KG1 (cell line): ENCODE results near the gene HOXB3.

Source experiments
- DNase-seq: peaks from one replicate; lab custom pipeline; 2025; lab: John Stamatoyannopoulos, UW

HOXB3 gene

DNA sequence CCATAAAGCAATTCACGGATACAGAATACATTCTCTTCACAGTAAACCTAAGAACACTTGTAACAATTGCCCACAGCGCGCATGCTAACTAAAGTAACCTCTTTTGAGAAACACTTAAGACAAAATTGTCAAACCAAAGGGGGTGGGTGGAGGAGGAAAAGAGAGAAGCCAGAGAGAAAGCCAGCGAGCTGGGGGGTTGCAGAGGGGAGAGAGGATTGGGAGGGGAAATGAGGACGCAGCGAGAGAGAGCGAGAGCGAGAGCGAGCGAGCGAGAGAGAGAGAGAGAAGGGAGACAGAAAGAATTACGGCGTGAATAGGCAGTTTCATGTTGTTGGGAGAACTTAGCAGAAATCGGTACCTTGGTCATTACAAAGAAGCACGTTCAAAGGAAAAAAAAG, 22.4 kb upstream of the HOXB3 start:
- DNase-seq = no peak

DNA sequence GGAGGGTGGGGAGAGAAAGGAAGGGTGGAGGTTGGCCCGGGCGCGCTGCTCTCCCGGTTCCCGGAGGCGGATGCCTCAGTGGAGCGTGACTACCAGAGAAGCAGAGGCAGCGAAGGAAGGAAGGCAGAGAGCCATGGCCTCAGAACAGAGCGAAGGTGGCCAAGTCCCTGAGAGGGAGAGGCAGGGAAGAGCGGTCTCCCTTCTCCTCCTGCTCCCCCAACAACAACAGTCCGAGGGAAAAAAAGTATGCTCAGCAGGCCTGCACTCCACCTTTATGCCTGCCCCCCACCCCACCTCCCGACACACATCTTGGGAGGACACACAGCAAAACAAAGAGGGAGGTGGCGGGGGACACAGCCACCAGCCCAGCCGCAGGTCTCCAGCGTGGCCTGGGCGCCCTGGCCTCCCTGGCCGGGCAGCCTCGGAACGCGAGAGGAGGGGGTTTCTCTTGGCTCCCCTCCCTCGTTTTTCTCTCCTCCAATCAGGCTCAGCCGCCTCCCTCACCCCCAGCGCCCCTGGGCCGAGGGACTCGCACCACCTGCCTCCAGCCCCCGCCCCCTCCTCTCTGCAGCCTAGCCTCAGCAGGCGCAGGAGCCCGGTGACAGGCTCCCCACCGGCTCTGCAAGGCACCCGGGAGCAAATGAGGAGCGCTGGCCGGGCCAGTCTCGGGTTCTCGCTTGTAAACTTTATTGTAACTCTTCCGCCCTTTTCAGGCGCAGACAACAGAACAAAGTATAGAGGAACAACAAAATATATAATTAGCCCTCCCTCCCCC, 21.8 kb upstream of the HOXB3 start:
- DNase-seq = no peak

GRCh38 chr17:48611213-48611612, 21.2 kb upstream of the HOXB3 start:
- DNase-seq = no peak

DNA sequence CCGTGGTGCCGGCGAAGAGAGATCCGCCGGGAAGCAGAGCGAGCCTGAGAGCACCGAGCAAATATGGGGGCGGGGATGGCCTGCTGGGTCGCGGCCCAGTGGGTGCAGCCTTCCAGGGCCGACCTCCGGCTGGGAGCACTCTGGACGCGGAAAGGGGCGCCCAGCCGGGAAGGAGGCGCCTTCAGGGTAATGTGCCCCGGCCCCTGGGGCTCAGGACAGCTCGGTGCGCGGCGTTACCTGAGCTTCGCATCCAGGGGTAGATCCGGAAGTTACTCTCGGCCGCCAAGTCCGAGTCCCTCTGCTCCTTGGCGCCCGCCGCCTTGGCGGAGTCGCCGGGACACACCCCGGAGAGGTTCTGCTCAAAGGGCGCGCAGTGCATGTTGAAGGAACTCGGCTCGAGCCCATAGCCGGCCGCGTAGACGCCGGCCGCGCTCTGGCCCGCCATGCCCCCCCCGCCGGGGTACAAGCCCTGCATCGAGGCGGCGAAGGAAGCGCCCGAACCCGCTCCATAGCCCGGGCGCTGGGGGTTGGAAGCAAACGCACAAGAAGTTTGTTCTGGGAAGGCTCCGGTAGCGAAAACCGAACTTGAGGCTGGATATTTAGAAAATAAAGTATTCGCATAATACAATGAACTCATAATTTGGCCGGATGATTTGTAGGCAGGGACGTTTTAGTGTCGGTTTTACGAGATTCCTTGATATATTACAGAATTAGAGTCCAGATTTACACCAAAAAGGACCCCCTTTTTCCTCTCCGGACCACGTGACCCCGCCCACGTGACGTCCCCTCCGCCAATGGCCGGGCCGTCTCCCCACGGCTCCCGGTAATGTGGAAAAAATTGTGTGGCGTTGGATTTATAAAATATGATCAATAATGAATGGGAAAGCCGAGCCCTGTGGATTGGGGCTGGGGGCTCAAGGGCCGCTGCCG, 20.5 kb upstream of the HOXB3 start, which contains the start of gene HOXB7:
HOXB7 (minus strand) TSS at position 736 of the 930 bp plus-strand sequence; CDS start at position 637, 99 bp downstream.
- no peak for DNase-seq

DNA sequence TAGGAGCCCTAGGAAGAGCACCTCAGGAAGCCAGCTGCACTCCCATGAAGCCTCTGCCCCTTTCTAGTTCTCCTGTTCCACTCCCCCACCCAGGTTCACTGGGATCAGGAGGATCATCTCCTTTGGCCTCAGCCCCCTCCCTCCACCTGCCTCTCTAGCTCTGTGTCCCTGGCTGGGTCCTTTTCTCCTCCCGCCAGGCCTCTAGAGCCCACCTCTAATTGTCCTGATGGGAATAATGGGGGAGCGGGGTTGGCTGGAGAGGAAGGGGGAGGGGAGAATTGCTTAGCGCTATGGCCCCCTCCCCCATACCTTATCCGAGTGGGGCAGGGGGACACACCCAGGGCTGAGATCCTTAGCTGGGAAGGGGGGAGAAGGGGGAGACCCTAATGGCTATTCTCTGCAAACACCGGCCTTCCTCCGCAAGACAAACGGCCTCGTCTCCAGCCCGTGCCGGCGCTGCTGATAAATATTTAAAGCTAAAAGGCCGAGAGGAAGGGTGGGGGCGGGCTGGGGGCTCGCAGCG, 19.8 kb upstream of the HOXB3 start:
- no peak for DNase-seq

- DNase-seq = no peak
Observed at GRCh38 chr17:48609033-48609432, 19.0 kb upstream of the HOXB3 start.

GRCh38 chr17:48608494-48608834, 18.4 kb upstream of the HOXB3 start:
- DNase-seq = no peak

- DNase-seq = no peak
Observed at GRCh38 chr17:48606892-48607614, 17.0 kb upstream of the HOXB3 start.

DNA sequence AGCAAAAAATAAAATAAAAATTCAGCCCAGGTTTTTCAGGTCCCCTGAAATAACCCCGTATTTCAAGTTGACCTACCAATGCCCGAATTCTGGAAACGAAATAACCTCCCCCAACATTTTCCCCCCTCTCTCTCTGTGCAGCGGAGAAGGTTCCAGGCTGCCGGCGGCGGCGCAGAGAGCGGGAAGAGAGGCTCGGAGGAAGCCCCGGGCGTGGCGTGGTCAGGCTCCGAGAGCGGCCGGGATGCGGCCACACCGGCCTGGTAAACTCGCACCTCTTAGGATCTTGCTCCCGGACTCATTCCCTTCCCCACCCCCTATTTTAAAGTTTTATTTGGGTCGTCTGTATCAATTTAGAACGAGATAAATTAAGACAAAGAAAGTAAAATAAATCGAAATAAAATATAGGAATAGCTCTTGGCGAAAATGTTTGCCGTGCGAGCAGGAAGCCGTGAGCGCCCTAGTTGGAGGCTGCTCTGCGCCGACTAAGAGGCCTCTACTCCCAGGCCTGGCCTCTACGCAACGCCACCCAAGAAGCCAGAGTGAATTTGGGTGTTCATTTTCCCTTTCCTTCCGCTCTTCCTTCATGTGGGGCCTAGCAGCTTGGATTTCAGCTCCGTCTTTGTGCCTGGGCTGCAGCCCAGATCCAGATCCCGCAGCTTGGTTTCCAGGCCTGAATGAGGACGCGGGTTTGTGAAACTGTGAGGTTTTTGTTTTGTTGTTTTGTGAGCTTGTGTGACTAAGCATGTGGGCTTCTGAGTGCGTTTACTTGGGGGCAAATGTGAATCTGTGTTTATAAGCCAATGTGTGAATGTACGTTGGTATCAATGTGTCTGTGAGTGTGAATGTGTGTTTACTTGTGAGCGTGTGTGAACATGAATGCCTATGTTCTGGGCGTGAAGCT, 16.2 kb upstream of the HOXB3 start:
- no peak for DNase-seq

DNA sequence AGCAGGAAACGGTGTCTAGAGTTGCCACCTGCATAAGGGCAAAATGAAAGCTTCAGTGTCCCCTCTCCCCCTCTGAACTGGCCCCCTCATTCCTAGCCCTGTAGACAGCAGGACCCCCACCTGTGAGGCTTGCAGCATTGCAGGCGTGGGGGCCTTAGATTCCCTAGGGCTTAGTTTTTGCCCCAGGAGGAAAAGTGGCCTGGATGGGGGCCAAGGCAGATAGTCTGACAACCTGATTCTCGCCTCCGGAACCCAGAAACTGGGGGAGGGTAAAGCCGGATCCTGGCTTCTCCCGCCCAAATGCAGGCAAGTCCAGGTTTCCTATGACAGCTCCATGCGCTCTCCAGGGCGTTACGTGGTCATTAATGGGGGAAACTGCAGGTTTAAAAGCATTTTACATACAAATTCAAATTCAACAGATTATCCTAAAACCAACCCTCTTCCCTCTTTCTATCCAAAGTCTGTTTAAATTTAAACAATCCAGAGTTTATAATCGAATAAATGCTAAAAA, 15.4 kb upstream of the HOXB3 start:
- DNase-seq = no peak

- DNase-seq = no peak
Observed at GRCh38 chr17:48604770-48605329, 14.8 kb upstream of the HOXB3 start, which contains the start of gene HOXB6. TSS of gene HOXB6 (minus strand) at chr17:48604986. CDS start at chr17:48598150, 6,836 bp downstream.

DNA sequence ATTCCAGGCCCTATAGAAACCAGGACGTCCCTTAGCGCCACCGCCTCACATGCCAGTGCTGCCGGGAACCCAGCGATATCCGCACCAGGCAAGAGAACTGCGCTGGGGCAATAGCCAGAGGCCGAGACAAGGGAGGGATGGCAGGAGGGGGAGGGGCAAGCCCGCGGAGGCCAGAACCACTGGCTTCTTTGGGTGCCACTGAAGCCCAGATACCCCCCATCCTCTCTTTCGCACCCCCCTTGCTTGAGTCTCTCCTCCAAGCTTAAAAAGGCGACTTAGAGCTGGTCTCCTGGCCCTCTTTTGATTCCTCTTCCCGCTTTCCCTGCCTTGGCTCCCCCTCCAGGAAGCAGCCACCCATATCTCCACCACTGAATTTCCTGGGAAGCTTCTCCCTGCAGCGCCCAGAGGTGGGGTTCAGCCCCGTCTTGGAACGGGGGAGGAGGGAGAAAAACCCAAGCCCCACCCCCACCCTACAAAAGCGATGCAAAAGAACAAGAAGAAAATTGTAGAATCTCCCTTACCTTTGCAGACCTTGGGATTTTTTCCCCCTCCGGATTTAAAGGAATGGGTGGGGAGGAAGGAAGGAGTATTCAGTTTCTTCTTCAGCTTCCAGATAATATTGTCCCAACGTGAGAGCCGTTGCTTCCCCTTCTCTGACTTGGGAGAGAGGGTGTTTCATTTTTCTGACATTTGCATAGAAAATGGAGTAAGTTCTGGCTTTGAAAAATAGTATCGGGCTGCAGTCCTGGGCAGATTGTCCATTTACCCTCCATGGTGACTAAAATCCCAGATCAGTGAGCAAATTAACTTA, 14.1 kb upstream of the HOXB3 start:
- no peak for DNase-seq

DNA sequence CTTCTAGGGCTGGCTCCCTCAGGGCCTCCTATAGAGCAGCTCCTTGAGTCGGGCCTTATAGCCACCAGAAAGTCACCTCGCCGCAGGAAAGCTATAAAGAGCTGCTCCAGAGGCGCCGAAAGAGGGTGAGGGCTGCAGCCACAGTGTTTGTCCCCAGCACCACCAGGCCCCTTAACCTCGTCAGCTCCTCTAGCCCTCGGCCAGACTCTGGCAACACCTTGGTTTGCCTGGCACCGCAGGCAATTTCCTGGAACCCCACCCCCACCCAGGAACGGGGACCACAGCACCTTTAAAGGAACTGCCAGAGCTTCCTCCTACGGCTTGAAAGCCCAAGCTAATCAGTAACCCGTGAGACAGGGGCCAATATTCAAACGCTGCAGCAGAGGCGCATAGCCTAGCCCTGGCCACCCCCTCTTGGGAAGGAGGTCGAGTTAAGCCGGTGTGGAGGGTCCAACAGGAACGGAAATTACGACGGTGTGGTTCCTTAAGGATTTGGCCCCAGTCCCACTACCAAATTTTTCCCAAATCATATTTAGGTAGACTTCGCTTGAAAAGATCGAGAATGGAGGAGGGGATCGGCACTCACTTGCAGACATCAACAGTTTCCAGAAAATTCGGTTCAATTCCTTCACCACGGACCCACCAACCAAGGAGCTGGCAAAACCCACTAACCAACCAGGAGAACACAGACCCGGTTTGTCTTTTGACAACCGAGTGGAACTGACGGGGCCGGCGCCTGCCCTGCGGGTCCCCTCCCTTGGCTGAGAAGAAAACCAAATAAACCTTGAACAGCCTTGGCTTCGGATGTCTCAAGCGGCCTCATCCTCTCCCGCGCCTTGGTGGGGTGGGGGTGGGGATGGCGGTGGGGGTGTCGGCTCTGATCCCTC, 11.7 kb upstream of the HOXB3 start:
- DNase-seq = no peak

DNA sequence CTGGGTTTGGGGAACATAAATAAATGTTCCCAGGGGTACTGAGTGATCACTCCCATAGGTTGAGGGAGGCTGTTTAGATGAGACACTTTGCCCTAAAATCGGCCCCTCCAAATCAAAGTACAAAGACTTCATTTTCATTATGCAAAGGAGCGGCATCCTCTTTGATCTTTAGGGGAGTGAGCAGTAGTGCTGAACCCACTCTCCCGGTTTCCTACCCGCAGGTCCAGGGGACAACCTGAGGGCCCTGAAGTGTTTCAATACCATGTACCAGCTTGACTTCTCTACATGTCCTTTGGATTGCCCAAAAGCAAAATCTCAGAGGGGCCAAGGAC, 11.1 kb upstream of the HOXB3 start:
- DNase-seq = no peak

DNA sequence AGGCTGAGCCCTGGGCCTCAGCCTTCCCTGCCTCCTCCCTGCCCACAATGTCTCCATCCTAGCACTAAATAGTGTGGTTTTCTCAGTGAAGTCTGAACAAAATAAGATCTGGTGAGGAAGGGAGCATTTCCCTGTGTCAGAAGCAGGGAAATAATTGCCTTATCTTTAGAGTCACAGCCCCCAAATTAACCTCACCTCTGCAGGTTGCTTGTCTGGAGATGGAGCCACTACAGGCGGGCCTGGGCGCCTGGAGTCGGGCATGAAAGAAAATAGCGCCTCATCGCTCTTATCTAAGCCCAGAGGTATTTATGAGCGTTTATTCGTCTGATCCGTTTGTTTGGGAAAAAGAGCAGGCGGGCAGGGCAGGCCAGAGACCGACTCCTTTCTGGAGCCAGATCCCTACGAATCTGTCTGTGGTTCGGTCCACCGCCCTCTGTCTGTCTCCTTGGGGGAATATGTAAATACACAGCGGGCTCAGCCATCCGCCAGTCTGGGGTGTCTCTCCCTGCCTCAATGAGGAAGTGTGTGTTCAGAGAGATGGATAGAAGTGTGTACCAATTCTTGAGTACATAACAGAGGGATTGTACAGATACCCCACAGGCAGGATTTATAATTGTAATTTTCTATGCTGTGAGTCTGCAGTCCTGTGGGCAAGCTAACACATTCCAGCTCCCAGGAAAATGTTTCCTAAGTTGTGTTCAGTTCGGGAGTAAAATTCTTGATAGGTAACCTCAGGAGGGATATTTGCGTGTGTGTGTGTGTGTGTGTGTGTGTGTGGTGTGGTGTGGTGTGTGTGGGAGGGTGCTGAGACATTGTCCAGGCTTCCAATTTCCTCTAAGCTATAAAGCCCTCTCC, 10.4 kb upstream of the HOXB3 start:
- no peak for DNase-seq

GRCh38 chr17:48599354-48599753, 9.3 kb upstream of the HOXB3 start:
- DNase-seq = no peak

DNA sequence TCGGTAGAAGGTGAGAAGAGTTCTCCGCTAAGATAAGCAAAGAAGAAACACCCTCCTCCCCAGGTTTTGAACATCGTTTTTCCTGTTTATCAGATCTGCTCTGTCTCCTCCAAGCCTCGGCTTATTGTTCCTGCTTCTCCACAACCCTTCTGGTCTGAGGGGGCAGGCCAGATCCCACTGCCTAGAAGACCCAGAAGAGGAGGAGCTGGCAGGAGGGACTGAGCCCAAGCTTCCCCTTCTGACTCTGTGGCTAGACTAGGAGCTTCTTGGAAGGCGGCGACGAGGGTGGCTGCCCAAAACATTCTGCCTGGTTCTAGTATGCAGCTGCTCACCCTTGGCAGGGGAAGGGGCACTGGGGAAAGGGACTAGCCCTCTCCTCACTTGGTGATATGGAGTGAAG, 8.7 kb upstream of the HOXB3 start:
- DNase-seq = no peak
